Smooth muscle cell (in vitro differentiated cells): ENCODE data around the gene KIRREL3. TPM values are rescaled to one million over a fixed set of nuclear protein-coding genes. Genes with fewer than 3 reads are reported as not detected.

Experiments
- DNase-seq: peaks from one replicate; lab custom pipeline; 2025; ENCODE audit not compliant: unreplicated experiment; lab: John Stamatoyannopoulos, UW
- H2AFZ ChIP-seq: fragments of 200-600 bp; sonication (generic); 2 replicates; pipeline ENCODE4 v1.6.0; 2016; ENCODE audit warnings: antibody characterized with exemption, low read depth, mild to moderate bottlenecking
- H3F3A ChIP-seq: fragments of 200-600 bp; sonication (generic); 2 replicates; pipeline ENCODE4 v1.6.0; 2017; ENCODE audit warnings: antibody characterized with exemption, low read depth
- H3K27ac ChIP-seq: fragments of 200-600 bp; sonication (generic); 2 replicates; pipeline ENCODE4 v1.5.1; 2016; ENCODE audit warnings: low read depth, mild to moderate bottlenecking
- H3K27me3 ChIP-seq: fragments of 200-600 bp; sonication (generic); 2 replicates; pipeline ENCODE4 v1.6.1; 2016; ENCODE audit warnings: low read depth, mild to moderate bottlenecking
- H3K36me3 ChIP-seq: fragments of 200-600 bp; sonication (generic); 2 replicates; pipeline ENCODE4 v1.5.1; 2016; ENCODE audit warnings: low read depth
- H3K4me1 ChIP-seq: fragments of 200-600 bp; sonication (generic); 2 replicates; pipeline ENCODE4 v1.5.1; 2016; ENCODE audit warnings: low read depth
- H3K4me2 ChIP-seq: fragments of 200-600 bp; sonication (generic); 2 replicates; pipeline ENCODE4 v1.6.0; 2016; ENCODE audit warnings: mild to moderate bottlenecking
- H3K4me3 ChIP-seq: fragments of 200-600 bp; sonication (generic); 2 replicates; pipeline ENCODE4 v1.5.1; 2016; ENCODE audit warnings: mild to moderate bottlenecking
- H3K79me2 ChIP-seq: fragments of 200-600 bp; sonication (generic); 2 replicates; pipeline ENCODE4 v1.6.0; 2016; ENCODE audit warnings: low read depth, mild to moderate bottlenecking
- H3K9ac ChIP-seq: fragments of 200-600 bp; sonication (generic); 2 replicates; pipeline ENCODE4 v1.6.0; 2016; ENCODE audit warnings: low read depth
- H3K9me3 ChIP-seq: fragments of 200-600 bp; sonication (generic); replicated peaks from 2 replicates; pipeline ENCODE4 v1.5.1; 2016; ENCODE audit warnings: low read depth
- H4K20me1 ChIP-seq: fragments of 200-600 bp; sonication (generic); 2 replicates; pipeline ENCODE4 v1.6.0; 2016; ENCODE audit warnings: low read depth
- WGBS: methylation state at CpG from one replicate; pipeline ENCODE4 v1.1.7; 2016; ENCODE audit warnings: low lambda C conversion rate; 5-methylcytosine and 5-hydroxymethylcytosine counted together
- polyA plus RNA-seq: library from polyadenylated mRNA; unstranded; fragments of >200 nt; fragmentation: Nextera tagmentation; extraction: Ambion mirVana; gene quantifications from 2 replicates; pipeline ENCODE4 v1.2.1, GENCODE V29; 2016
- total RNA-seq: library from RNA; depleted of rRNA; stranded (reverse); fragments of >200 nt; gene quantifications from 2 replicates; pipeline ENCODE4 v1.2.3, GENCODE V29; 2014
- TF ChIP-seq, protein P1 (sequence below): fragments of 200-600 bp; sonication (generic); IDR thresholded peaks from 2 replicates; pipeline ENCODE4 v1.5.1; 2017; ENCODE audit warnings: borderline replicate concordance, mild to moderate bottlenecking, antibody characterized with exemption; ENCODE audit not compliant: insufficient read depth, poor library complexity, severe bottlenecking

Gene KIRREL3
- total and polyA plus RNA-seq, 2 experiments from 2014 or later, result 1.2 TPM; not detected in 1

DNA sequence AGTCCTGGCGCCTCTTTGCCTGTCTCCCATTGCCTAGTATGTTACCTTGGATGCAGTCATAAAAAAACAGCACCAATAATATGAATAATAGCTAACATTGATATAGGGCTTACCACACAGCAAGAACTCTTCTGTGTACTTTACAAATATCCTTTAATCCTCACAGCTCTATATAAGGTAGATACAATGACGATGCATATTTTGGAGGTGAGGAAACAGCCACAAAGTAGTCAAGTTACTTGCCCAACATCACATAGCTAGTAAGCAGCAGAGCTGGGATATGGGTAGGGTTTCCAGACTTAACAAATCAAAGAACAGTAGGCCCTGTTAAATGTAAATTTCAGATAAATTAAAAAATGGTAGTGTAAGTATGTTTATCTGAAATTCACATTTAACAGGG lies 516.3 kb downstream of the KIRREL3 start:
- Histone ChIP-seq H3K9ac (no peak overlapping the region), H3K4me2 (peak overlapping the region; percentile 2), H3K79me2 (no peaks in the 10 kb centered on the region), H3K27ac (peak overlapping the region; percentile 4), H3K9me3 (no peaks in the 10 kb centered on the region), H3K27me3 (no peaks in the 10 kb centered on the region), H4K20me1 (no peaks in the 10 kb centered on the region), H3K36me3 (no peaks in the 10 kb centered on the region), H3K4me1 (peaks cover 17% of the 10 kb centered on the region), H2AFZ (no peak overlapping the region), H3F3A (no peaks in the 10 kb centered on the region), H3K4me3 (no peak overlapping the region)
- 66% methylated on average over 2 of the region's 2 CpGs for WGBS
- DNase-seq, result no peak
- TF ChIP-seq, protein P1, sequence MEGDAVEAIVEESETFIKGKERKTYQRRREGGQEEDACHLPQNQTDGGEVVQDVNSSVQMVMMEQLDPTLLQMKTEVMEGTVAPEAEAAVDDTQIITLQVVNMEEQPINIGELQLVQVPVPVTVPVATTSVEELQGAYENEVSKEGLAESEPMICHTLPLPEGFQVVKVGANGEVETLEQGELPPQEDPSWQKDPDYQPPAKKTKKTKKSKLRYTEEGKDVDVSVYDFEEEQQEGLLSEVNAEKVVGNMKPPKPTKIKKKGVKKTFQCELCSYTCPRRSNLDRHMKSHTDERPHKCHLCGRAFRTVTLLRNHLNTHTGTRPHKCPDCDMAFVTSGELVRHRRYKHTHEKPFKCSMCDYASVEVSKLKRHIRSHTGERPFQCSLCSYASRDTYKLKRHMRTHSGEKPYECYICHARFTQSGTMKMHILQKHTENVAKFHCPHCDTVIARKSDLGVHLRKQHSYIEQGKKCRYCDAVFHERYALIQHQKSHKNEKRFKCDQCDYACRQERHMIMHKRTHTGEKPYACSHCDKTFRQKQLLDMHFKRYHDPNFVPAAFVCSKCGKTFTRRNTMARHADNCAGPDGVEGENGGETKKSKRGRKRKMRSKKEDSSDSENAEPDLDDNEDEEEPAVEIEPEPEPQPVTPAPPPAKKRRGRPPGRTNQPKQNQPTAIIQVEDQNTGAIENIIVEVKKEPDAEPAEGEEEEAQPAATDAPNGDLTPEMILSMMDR, result no peak

- Histone ChIP-seq H3K36me3 (no peaks in the 10 kb centered on the region), H4K20me1 (no peaks in the 10 kb centered on the region), H2AFZ (no peak overlapping the region), H3K27me3 (no peaks in the 10 kb centered on the region), H3K27ac (no peak overlapping the region), H3K4me1 (peaks cover 15% of the 10 kb centered on the region), H3K4me2 (no peak overlapping the region), H3K9me3 (no peaks in the 10 kb centered on the region), H3K4me3 (no peak overlapping the region), H3K9ac (no peak overlapping the region), H3K79me2 (no peaks in the 10 kb centered on the region), H3F3A (no peaks in the 10 kb centered on the region)
- WGBS, result 91% methylated on average over 4 of the region's 4 CpGs
- no peak for DNase-seq
- TF ChIP-seq, protein P1, result no peak
These were observed 516.9 kb downstream of the KIRREL3 start for GRCh38 chr11:126483621-126484195.

GRCh38 chr11:126482586-126483108 lies 517.9 kb downstream of the KIRREL3 start:
- H3K4me3 ChIP-seq, result no peak overlapping the region
- no peak overlapping the region for H3K4me2 ChIP-seq
- no peaks in the 10 kb centered on the region for H3F3A ChIP-seq
- 97% methylated on average over 5 of the region's 5 CpGs for WGBS
- H3K9ac ChIP-seq, result no peak overlapping the region
- H3K79me2 ChIP-seq, result no peaks in the 10 kb centered on the region
- H4K20me1 ChIP-seq, result no peaks in the 10 kb centered on the region
- no peak for DNase-seq
- H2AFZ ChIP-seq, result no peak overlapping the region
- H3K4me1 ChIP-seq, result peaks cover 15% of the 10 kb centered on the region
- TF ChIP-seq, protein P1, result no peak
- H3K36me3 ChIP-seq, result no peaks in the 10 kb centered on the region
- H3K27ac ChIP-seq, result no peak overlapping the region
- H3K27me3 ChIP-seq, result no peaks in the 10 kb centered on the region
- H3K9me3 ChIP-seq, result no peaks in the 10 kb centered on the region

DNA sequence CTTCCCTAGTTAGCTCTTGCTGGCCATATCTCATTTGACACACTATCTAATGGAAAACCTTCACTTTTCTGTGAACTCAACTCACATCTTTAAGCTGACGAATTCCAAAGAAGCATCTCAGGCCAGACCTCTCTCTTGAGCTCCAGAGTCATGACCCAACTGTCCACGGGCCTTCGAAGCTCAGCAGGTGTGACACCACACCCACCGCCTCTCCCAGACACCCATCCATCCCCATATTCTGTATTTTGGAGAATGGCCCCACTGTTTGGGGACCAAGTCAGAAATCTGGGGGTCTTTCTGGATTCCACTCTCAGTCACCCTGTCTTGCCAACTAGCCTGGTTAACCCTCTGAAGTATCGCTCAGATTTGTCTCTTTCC lies 519.3 kb downstream of the KIRREL3 start:
- no peaks in the 10 kb centered on the region for H3K27me3 ChIP-seq
- TF ChIP-seq, protein P1, result no peak
- no peaks in the 10 kb centered on the region for H3F3A ChIP-seq
- H3K9me3 ChIP-seq, result no peaks in the 10 kb centered on the region
- no peaks in the 10 kb centered on the region for H3K36me3 ChIP-seq
- no peaks in the 10 kb centered on the region for H4K20me1 ChIP-seq
- H3K4me2 ChIP-seq, result no peak overlapping the region
- H3K9ac ChIP-seq, result no peak overlapping the region
- H3K4me3 ChIP-seq, result no peak overlapping the region
- WGBS, result 92% methylated on average over 5 of the region's 5 CpGs
- no peak for DNase-seq
- no peak overlapping the region for H2AFZ ChIP-seq
- no peak overlapping the region for H3K27ac ChIP-seq
- peaks cover 16% of the 10 kb centered on the region for H3K4me1 ChIP-seq
- no peaks in the 10 kb centered on the region for H3K79me2 ChIP-seq
